Cardiac fibroblast (primary cell): Measurements from ENCODE around the gene NOL4L.

Experiments used
- DNase-seq, 2 donors: peaks; one replicate each; pipeline versions ENCODE4 v3.0.0 to v3.0.0-alpha.2; 2010; ENCODE audit warnings: low read depth in 2 of 2
- H3K4me3 ChIP-seq, 2 donors: replicated peaks in 1 of 2; 1 replicate in 1 of 2; 2 replicates in 1 of 2; pipeline ENCODE4 v1.5.1; 2011; ENCODE audit warnings: low read depth in 2 of 2, low read length in 2 of 2, mild to moderate bottlenecking in 2 of 2, moderate library complexity in 1 of 2
- TF ChIP-seq, protein P1 (sequence below): IDR thresholded peaks from one replicate; pipeline ENCODE4 v1.5.1; 2011; ENCODE audit warnings: low read depth, mild to moderate bottlenecking, low read length, inconsistent platforms

NOL4L gene

DNA sequence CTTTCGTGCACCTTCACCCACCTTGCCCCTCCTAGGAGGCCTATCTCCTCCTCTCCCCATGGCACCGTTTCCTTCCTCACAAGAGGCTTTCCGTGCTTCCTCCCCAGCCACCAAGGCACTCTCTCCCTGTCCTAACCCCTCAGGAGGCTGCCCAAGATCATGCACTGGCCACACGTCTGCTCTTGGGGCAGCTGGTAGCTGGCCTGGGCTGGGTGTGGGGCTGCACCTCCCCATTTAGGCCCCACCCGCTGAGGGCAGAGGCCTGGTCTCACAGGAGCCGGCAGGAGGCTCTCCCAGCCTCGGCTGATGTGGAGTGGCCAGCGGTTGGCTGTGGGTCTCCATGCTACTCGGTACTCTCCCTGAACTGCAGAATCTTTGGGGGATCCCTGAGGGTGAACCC, 13.6 kb downstream of the NOL4L start:
- TF ChIP-seq, protein P1, sequence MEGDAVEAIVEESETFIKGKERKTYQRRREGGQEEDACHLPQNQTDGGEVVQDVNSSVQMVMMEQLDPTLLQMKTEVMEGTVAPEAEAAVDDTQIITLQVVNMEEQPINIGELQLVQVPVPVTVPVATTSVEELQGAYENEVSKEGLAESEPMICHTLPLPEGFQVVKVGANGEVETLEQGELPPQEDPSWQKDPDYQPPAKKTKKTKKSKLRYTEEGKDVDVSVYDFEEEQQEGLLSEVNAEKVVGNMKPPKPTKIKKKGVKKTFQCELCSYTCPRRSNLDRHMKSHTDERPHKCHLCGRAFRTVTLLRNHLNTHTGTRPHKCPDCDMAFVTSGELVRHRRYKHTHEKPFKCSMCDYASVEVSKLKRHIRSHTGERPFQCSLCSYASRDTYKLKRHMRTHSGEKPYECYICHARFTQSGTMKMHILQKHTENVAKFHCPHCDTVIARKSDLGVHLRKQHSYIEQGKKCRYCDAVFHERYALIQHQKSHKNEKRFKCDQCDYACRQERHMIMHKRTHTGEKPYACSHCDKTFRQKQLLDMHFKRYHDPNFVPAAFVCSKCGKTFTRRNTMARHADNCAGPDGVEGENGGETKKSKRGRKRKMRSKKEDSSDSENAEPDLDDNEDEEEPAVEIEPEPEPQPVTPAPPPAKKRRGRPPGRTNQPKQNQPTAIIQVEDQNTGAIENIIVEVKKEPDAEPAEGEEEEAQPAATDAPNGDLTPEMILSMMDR = no peak
- DNase-seq = no peak
- H3K4me3 ChIP-seq = no peak overlapping the region

- peak in 1 of 2 donors; percentile 35 for DNase-seq
- H3K4me3 ChIP-seq = no peak overlapping the region
- TF ChIP-seq, protein P1 = no peak
These were observed 14.5 kb downstream of the NOL4L start for GRCh38 chr20:32570401-32571190.

DNA sequence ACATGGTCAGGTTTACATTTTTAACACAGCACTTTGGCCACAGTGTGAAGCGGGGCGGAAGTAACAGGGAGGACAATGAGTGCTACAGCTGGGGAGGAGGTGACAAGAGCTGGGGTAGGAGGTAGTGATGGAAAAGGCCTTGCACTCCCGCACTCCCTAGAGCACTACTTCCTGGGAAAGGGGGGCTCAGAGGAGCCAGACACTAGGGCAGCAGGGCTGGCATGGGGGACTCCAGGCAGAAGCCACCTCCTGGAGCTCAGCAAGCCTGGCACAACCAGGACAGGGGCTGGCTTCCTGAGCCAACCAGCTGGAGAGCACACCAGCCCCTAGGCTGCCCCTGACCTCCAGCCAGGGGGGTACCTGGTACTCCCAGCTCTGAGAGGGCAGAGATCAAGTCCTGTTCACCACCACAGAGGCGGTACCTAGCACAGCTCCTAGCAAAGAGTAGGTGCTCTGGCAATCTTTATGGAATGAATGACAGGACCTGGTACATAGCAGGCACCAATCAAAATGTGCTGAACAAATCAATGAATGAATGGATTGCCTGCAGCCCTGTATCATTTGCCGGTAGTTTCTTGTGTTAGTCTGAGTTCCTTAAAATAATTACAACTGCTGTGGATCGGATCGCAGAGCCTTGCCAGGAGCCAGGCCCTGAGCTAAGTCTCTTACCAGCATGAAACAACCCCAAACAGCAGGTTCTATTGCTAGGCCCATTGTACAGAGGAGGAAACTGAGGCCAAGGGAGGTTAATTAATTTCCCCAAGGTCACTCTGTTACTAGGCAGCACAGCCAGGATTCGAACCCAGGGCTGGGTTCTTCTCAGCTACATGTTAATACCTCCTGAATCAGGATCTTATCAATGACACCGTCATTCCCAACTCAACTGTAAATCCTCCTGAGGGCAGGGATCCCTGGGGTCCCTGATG, 15.5 kb downstream of the NOL4L start:
- DNase-seq = no peak
- TF ChIP-seq, protein P1 = no peak

GRCh38 chr20:32569018-32569379, 16.1 kb downstream of the NOL4L start:
- DNase-seq = no peak
- no peak overlapping the region for H3K4me3 ChIP-seq
- TF ChIP-seq, protein P1 = no peak

More for the DNA sequence above, 15.5 kb downstream of the NOL4L start:
- H3K4me3 ChIP-seq = no peak overlapping the region

- no peak for DNase-seq
- H3K4me3 ChIP-seq = no peak overlapping the region
- TF ChIP-seq, protein P1 = no peak
These were observed 17.6 kb downstream of the NOL4L start for GRCh38 chr20:32567384-32568178.
